ENCODE results near the gene TRMT112.
"Not testable (repeated sequence)": the region's sequence is repeated elsewhere in the genome, so short reads cannot be mapped to it uniquely, and the experiment has no call there.

TRMT112 gene

DNA sequence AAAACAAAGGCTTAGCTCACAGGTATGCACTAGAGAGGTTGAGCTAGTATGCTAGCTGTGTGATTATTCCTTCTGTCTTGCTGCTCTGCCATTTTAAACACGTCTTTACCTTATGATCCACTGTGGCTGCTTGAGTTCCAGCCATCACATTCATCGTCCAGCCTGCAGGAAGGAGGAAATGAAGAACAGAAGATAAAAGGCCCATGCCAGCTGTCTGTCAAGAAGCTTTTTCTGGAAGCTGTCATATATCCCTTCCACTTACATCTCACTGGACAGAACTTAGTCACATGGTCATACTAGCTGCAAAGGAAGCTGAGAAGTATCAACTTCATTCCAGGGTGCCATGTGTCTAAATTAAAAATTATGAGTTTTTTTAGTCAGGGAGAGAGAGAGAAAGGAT lies 10.0 kb upstream of the TRMT112 start:
- H3K4me3 ChIP-seq (ENCODE audit: low read length): no peak overlapping the region
- TF ChIP-seq, protein P1, sequence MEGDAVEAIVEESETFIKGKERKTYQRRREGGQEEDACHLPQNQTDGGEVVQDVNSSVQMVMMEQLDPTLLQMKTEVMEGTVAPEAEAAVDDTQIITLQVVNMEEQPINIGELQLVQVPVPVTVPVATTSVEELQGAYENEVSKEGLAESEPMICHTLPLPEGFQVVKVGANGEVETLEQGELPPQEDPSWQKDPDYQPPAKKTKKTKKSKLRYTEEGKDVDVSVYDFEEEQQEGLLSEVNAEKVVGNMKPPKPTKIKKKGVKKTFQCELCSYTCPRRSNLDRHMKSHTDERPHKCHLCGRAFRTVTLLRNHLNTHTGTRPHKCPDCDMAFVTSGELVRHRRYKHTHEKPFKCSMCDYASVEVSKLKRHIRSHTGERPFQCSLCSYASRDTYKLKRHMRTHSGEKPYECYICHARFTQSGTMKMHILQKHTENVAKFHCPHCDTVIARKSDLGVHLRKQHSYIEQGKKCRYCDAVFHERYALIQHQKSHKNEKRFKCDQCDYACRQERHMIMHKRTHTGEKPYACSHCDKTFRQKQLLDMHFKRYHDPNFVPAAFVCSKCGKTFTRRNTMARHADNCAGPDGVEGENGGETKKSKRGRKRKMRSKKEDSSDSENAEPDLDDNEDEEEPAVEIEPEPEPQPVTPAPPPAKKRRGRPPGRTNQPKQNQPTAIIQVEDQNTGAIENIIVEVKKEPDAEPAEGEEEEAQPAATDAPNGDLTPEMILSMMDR (conservative IDR thresholded peaks at IDR 0.05; ENCODE audit: low read length): no peak
- DNase-seq (ENCODE audit: low read depth): no peak

DNA sequence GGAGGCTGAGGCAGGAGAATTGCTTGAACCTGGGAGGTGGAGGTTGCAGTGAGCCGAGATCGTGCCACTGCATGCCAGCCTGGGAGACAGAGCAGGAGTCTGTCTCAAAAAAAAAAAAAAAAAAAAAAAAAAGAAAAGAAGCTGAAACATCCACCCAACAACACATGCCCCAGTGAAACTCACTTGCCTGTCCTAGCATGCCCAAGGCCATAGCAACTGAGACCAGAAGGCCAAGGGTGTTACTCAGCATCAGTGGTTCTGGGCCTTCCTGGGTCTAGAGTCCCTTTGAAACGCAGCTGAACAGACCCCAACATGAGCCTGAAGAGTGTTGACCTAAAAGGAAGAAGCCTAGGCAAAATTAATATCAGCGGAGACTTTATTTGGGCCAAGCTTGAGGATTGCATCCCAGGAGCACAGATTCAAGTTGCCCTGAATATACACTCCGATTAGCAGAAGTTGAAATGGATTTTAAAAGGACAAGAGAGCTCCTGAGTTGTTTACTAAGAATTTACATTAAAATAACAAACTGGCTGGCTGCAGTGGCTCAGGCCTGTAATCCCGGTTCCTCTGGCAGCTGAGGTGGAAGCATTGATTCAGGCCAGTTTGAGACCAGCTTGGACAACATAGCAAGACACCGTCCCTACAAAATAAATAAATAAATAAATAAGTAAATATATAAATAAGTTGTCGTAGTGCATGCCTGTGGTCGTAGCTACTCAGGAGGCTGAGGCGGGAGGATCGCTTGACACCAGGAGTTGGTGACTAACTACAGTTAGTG lies 7.5 kb upstream of the TRMT112 start:
- TF ChIP-seq, protein P1 (conservative IDR thresholded peaks at IDR 0.05; ENCODE audit: low read length): no peak
- H3K4me3 ChIP-seq (ENCODE audit: low read length): no peak overlapping the region
- DNase-seq (ENCODE audit: low read depth): no peak

DNA sequence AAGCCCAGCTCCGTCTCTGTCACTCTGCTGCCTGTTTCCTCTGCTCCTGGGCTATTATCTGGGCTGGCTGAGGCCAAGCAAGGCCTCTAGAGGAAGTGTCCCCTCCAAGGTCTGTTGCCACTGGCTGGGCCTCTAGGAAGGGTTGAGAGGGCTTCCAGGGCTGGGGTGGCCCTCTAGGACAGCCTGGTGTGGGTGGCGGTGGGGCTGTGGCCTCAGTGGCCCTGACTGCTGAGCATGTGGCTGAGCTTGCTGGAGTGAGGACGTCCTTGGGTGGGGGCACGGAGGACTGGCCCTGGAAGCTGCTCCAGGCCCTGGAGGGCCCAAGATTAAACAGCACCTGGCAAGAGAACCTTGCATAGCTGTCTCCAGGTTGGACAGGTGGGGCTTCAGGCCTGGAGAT lies 6.6 kb upstream of the TRMT112 start:
- not testable (repeated sequence) for H3K4me3 ChIP-seq (ENCODE audit: low read length); DNase-seq (ENCODE audit: low read depth)

DNA sequence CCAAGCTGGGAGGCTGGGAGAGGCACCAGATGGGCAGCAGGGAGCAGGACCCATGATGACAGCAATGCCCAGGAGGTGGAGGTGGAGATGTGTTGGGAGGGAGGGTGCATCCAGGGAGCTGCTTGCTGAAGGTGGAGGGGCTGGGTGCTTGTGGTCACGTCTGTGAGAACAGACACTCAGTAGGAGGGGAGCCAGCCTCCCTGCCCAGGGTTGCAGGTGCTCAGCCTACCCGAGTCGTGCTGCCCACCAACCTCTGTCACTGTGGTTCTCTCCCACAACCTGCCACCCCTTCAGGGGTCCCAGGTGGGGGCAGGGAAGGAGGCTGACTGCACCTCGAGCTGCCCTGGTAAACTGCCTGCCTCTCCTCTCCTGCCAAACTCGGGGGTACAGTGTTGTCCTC lies 6.0 kb upstream of the TRMT112 start:
- TF ChIP-seq, protein P1 (conservative IDR thresholded peaks at IDR 0.05; ENCODE audit: low read length): no peak
- DNase-seq (ENCODE audit: low read depth): no peak
- H3K4me3 ChIP-seq (ENCODE audit: low read length): no peak overlapping the region

DNA sequence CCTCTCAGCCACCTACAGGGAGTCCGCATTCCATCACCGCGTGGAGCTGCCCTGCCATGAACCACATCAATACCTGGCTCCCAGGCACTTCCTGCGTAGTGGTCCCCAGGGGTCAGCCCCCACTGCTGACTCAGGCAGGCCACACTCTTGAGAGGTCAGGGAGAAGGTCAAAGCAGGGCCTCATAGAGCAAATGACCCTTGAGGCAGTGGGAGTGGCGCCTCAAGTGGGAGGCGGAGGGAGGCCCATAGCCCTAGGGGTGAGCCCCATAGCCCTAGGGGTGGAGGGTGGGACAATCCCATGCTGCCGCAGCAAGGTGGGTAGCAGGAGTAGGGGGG lies 5.5 kb upstream of the TRMT112 start:
- no peak overlapping the region for H3K4me3 ChIP-seq (ENCODE audit: low read length)
- TF ChIP-seq, protein P1 (conservative IDR thresholded peaks at IDR 0.05; ENCODE audit: low read length): no peak
- DNase-seq (ENCODE audit: low read depth): no peak

DNA sequence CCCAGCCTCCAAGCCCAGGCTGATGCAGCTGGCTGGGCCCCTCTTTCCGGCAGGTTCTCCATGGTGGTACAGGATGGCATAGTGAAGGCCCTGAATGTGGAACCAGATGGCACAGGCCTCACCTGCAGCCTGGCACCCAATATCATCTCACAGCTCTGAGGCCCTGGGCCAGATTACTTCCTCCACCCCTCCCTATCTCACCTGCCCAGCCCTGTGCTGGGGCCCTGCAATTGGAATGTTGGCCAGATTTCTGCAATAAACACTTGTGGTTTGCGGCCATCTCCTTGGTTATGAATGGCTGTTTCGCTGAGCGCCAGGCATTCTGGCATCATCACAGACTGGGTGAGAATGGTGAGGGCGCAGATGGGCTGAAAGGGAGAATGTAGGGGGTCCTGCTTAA lies 4.2 kb upstream of the TRMT112 start:
- TF ChIP-seq, protein P1 (conservative IDR thresholded peaks at IDR 0.05; ENCODE audit: low read length): no peak
- H3K4me3 ChIP-seq (ENCODE audit: low read length): no peak overlapping the region
- DNase-seq (ENCODE audit: low read depth): peak; percentile 13

DNA sequence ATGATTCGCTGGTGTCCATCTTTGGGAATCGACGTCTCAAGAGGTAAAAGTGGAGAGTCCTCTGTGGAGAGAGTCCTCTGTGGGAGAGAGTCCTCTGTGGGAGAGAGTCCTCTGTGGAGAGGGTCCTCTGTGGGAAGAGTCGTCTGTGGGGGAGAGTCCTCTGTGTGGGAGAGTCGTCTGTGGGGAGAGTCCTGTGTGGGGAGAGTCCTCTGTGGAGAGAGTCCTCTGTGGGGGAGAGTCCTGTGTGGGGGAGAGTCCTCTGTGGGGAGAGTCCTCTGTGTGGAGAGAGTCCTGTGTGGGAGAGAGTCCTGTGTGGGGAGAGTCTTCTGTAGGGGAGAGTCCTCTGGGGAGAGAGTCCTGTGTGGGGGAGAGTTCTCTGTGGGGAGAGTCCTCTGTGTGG lies 3.7 kb upstream of the TRMT112 start:
- DNase-seq (ENCODE audit: low read depth): no peak
- H3K4me3 ChIP-seq (ENCODE audit: low read length): no peak overlapping the region
- TF ChIP-seq, protein P1 (conservative IDR thresholded peaks at IDR 0.05; ENCODE audit: low read length): no peak
